HL-60/S4 treated with retinoic acid at 250 ng/mL for 4 days and 3 days (cell line): ENCODE data around the gene ANKS1A.
"Not testable (repeated sequence)": the region's sequence is repeated elsewhere in the genome, so short reads cannot be mapped to it uniquely, and the experiment has no call there.

Experiments
- in situ Hi-C: fragments of 300-500 bp; cut with MboI; formaldehyde crosslinking; loops from 2 replicates; pipeline ENCODE4 v1.7.0; 2022; ENCODE audit warnings: low sequenced_read_pairs

Gene ANKS1A

DNA sequence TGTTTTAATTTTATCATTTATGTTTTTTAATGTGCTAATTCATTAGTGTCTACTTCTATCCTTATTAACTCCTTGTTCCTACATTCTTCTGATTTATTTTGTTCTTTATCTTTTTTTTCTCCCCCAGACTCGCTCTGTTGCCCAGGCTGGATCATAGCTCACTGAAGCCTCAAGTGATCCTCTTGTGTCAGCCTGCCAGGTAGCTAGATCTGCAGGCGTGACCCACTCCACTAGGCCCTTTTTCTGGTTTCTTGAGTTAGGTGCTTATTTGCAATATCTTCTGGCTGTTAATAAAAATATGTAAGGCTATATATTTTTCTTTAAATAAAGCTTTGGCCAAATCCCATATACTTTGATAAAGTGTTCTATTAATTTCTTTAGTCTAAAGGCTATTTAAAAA, 4.1 kb upstream of the ANKS1A start:
- in situ Hi-C loops: no loop called here

DNA sequence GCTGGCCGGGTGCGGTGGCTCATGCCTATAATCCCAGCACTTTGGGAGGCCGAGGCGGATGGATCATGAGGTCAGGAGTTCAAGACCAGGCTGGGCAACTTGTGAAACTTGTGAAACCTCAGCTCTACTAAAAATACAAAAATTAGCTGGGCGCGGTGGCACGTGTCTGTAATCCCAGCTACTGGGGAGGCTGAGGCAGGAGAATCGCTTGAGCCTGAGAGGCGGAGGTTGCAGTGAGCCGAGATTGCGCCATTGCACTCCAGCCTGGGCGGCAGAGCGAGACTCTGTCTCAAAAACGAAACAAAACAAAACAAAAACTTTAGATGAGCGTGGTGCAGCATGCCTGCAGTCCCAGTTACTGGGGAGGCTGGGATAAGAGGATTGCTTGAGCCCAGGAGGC, 3.2 kb upstream of the ANKS1A start:
- in situ Hi-C loops: not testable (repeated sequence)

DNA sequence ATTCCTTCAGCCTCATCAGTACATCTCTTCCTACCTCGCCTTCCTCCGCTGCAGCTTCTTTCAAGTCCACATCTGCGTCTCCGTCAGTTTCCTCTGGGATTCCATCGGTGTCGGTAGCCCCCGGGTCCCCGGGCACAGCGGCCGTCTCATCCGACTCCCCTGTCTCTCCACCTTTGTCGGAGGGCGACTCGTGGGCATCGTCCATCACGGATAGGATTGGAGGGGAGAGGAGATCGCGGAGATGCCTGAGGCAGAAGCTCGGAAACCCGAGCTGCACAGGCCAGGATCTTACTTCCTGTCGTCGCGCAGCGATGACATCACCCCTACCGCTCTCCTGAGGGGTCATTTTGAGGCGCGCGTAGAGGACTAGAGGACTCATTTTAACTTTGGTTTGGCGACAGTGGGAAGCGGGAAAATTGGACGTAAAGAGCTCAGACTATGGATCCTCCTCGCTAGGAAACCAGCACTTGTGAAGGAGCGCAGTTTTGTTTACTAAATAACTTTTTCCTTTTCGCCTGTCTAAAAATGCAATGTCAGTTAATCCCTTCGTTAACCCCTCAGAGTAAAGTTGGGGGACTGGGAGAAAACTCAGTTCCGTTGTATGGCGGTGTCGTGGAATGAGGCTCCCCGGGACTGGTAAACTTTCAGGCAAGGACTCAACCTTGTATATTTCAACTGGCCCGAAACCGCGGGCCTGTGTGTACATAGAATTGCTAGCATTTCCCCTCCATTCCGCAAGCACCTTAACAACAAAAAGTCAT, 1.1 kb upstream of the ANKS1A start, which contains the start of gene TAF11:
TSS of gene TAF11 (minus strand) at position 290 of the 761 bp plus-strand sequence. CDS start at position 205, 85 bp downstream.
- in situ Hi-C loops: no loop called here

DNA sequence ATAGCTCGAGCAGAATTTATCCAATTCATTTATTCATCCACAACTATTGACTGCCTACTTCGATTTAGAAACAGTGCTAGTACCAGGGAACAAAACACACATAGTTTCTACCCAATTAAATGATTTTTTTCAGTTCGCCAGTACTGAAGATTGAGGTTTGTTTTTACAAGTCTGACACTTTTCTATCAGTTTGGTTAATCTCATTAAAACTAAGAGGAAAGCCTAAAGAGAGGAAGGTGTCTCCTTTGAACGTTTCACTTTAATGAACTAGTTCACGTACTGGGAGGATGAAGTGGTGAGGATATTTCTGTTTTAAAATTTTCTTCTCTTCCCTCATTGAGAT, 570 bp upstream of the ANKS1A start:
- in situ Hi-C loops: no loop called here

DNA sequence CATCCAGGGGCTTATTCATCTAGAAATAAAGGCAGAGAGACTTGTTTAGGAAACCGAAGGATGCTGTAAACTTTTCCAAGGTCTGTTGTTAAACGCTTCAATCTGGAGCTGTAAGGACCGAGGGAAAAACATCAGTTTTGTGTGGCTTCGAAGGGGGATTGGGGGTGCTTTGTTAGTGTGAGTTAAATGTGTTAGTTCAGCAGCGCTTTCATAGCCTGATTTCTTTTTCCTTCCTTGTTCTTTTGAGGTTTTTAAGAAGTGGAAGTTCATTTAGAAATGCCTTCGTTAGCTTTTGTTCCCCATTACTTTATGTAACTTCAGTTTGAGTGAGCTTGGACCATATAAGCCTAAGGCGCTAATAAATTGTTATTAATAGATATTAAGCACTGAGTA, 1.5 kb downstream of the ANKS1A start:
- in situ Hi-C loops: no loop called here

DNA sequence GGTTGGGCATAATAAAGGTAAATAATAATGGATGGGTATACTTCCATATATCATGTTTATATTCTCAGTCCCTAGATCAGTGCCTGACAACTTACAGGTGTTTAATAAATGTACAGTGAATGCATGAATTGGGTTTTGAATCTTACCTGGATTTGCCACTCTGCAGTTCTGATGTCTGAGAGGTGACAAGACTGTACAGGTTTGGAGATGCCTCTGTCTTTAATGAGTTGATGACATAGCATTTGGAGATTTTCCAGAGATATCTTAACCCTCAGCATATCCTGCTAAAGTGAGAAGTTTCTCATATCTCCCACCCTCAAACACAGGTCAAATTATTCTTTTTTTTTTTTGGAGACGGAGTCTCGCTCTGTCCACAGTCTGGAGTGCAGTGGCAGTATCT, 2.2 kb downstream of the ANKS1A start:
- in situ Hi-C loops: no loop called here

DNA sequence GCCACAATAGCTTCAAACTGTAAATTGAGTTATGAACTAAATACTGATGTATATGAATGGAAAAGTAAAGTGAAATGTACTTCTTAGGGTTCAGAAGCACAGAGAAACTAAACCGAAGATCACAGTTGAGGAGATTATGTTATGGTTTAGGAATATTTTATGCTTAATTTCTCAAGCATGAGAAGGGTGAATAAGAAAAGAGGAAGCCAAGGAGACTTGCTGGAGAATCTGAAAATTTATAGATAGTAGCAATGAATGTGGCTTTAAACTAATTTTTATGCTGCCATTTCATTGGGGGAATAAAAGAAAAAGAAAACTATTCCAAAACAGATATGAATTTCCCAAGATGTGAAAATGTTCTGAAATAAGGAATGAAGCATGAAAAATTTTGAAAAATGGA, 5.6 kb downstream of the ANKS1A start:
- in situ Hi-C loops: no loop called here

DNA sequence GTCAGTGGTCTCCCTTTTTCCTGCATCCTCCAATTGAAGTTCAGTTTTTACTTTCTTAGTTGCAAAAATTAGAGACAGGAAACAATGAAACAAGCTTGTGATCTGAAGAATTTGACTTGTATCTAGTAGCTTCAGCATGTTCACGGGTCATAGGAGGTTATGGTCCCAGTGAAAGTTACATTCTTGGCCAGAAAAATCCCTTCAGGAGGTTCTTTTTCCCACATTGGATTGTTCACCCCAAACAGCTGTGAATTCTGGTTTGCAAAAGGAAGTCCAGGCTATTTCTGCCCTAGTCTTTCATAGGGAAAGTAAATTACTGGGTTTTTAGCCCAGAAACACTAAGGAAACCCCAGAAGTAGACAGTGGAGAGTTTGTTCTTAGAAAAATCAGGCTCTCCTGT, 8.1 kb downstream of the ANKS1A start:
- in situ Hi-C loops: no loop called here

DNA sequence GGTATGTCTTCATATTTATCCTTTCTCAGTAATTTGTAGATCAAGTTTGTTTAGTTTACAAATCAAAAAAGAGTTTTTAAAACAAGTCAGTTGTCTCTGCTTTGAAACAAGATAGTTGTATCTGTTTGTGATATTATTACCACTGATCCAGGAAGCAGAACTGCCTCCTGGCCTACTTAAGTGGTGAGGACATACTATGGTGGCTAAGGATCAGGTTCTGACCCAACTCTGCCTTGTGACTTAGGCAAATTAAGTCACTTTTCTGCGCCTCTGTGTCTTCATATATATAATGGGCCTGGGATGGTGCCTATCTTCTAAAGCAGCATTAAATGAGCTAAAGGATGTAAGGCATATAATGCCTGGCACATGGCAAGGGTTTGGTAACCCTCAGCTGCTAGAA, 8.7 kb downstream of the ANKS1A start:
- in situ Hi-C loops: no loop called here

DNA sequence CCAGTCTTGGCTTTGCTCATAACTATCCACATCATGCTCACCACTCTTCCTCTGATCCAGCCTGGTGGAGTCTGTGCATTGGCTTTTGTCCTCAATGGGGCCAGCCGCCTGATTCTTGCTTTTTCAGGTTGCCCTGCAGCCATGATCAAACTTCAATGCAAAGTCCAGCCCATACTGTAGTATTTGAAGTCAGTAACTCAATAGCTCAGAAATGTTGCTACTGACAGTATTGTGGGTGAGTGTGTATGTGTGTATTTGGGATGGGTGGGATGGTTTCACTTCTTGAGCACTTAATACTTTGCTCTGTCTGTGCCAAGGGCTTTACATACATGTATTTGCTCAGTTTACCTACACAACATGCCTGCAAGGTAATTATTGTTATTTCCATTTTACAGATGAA, 10.7 kb downstream of the ANKS1A start:
- in situ Hi-C loops: not testable (repeated sequence)

DNA sequence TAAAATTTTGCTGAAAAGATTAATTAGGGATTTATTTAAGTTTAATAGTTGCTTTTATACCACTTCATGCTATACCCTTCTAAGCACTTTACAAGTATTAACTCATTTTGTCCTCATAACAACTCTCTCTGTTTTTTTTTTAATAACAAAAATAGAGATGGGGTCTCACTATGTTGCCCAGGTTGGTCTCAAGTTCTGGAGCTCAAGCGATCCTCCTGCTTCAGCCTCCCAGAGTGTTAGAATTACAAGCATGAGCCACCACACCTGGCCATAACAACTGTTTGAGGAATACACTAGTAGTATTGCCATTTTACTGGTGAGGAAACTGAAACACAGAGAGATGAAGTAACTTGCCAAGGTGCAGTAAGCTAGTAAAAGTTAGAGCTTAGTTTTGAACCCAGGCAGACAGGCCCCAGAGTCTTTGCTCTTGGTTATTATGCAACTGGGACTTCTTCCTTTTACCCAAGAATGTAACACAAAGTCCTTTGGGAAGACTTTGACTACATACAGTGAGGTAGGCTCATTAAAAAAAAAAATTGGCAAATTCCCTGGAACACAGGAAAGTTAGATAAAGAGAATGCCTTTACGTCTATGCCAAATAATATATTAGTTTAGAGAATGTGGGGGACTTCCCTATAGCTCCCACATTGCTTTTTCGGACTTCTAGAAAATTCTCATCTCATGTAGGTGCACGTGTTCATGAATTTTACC, 11.4 kb downstream of the ANKS1A start:
- in situ Hi-C loops: no loop called here

DNA sequence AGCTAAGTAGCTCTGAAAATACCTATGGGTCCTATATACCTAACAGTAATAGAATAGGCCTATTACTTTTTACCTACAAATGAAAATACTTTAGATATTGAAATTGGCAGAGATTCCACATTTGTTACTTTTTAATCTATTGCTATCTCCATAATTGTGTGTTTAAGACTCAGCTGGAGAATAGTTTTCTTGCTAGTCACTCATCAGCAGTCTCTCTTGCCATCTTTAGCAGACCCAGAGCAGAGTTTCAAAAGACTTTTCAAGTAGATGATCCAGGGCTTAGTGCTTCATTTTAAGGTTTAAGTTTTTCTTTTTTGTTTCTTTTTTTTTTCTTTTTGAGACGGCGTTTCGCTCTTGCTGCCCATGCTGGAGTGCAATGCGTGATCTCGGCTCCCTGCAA, 12.9 kb downstream of the ANKS1A start:
- in situ Hi-C loops: no loop called here

DNA sequence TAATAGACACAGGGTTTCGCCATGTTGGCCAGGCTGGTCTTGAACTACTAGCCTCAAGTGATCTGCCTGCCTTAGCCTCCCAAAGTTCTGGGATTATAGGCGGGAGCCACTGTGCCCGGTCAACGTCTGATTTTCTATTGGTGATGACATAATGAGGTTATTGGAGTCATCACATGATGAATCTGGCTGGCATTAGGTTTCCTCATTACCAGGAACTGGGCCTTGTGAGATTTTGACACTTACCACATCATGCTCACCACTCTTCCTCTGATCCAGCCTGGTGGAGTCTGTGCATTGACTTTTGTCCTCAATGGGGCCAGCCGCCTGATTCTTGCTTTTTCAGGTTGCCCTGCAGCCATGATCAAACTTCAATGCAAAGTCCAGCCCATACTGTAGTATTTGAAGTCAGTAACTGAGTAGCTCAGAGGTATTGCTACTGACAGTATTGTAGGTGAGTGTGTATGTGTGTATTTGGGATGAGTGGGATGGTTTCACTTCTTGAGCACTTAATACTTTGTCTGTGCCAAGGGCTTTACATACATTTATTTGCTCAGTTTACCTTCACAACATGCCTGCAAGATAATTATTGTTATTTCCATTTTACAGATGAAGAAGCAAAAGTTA, 16.0 kb downstream of the ANKS1A start:
- in situ Hi-C loops: no loop called here

DNA sequence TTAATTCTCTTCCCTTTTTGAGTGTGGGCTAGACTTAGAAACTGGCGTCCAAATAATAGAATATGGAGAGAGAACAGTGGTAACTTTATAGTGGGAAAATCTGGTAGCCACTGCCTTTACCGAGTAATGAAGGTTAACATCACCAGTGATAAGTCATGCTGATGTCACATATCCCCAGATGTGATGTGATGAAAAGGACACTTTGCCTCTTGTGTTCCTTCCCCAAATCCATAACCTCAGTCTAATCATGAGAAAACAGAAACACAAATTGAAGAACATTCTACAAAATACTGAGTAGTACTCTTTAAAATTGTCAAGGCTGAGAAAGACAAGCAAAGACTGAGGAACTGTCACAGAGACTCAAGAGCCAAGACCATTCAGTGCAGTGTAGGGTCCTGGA, 17.8 kb downstream of the ANKS1A start:
- in situ Hi-C loops: no loop called here

DNA sequence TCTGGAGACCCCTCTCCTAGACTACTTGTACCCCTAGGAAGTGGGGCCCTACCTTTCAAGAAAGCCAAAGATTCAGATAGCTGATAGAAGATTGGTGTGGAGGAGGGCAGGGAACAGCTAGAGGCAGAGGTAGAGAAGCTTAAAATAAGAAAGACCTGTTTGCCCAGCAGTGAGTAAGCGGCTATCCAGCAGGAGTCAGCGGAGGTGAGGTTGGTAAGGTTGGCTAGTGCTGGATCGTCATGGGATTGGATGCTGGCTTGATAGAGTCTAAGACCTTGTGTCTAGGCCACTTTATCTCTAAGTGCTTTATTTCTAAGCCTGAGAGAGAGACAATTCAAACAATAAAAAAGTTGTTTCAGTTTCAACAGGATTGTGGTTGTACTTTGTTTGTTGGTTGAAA, 19.1 kb downstream of the ANKS1A start:
- in situ Hi-C loops: no loop called here

DNA sequence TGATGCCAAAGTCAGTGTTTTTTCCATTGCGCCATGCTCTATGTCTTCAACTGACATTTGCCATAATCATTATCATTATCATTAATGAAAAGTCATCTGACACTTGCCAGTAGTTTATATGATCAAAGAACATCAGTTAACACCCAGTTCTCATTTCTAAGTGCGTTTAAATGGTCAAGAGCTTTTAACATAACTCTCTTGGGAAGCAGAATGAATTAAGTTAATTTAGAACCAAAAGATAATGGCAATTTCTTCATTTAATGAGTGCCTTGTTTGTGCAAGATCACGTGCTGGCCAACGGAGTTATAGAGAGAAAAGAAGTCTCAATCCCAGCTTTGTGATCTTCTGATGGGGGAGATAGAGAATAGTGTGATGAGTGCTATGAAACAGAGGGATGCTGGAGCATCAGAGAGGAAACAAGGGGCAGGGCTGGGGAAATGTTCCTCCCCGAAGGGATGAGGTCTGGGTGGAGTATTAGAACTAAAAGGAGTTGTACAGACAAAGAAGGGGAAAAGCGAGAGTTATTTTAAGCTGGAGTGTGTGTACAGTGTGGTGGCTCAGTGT, 20.3 kb downstream of the ANKS1A start:
- in situ Hi-C loops: no loop called here

DNA sequence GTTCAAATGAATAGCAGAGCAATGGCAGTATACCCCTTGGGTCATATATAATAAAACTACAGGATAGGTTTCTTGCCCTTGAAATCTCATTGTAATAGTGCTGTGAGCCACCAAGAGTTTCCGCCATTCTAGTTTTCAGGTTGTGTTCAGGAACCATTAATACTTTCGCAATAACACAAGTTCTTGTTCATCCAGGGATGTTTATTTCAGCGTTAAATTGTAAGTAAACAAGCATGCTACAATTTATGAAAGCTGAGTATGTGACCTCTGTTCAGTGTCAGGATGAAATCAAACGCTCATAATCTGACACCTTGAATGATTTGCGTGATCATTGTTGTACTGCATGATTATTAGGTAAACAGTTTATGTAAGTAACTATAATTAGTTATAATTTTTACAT, 22.8 kb downstream of the ANKS1A start:
- in situ Hi-C loops: no loop called here

DNA sequence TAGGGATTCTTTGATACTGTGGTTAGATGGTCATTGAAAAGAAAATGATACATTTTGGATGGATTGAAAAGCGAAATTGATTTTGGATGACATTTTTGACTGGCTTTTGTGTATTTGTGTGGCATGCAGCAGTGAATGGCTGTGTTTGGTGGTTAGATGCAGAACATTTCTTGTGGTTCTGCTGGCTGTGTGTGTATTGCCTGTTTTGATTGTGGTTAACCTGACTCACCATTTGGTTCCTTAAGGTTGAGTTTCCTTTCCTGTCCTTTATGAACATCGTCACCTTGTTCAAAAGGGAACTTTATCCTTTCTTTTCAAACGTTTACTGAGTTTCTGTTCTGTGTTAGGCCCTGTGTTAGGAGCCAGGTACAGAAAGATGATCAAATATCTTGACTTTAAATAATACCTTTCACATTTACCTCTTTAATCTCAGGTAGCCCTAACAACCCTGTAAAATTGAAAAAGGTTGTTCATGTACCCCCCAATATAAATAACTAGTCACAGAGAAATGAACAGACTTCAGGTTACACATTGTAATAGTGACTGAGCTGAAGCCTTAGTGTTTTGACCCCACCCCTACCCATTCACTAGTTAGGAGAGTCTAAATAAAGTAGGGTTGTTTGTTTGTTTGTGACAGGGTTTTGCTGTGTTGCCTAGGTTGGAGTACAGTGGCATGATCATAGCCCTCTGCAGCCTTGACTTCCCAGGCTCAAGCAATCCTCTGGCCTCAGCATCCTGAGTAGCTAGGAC, 23.8 kb downstream of the ANKS1A start:
- in situ Hi-C loops: no loop called here

DNA sequence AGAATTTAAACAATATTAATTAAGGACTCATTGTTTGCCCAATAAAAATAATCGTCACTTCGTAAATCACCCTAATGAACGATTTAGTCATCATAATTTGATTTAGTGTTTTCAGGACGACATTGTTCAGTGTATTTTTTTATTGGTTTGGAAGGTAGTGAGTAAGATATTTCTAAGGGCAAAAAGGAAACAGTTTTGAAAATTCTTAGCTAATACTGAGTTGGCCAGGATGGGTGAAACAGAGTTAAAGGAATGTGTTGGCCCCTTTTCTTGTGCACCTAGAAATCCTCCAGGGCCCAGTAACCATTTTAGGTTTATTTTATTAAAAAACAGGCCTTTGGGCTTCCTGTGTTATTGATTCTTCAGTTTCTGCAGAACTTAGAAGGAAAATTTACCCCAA, 25.3 kb downstream of the ANKS1A start:
- in situ Hi-C loops: no loop called here

DNA sequence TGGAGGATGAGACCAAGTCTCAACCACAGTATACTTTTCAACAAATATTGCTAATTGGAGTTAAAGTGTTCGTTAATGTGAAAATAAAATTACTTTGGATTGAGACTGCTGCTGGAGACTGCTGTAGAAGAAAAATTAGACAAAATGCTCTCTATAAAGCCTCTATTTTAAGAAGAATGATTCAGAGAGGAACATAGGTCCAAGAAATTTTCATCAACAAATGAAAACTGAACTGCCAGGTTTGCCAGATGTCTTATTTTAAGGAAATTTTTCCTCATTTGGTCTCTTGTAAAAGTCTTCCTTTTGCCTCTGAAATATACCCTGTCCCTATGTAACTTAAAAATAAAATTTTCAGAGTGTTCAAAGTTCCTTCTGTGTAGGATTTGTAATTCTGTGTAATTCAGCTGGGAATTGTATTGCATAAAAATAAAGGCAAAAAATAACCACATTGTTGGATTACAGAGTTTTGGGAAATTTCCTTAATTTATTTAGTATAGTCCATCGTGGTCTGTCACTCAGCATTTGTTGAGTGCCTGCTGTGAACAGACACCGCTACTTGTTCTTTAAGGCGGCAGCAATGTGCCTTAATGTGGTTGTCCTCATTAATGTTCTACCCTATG, 27.4 kb downstream of the ANKS1A start:
- in situ Hi-C loops: no loop called here
